Psoas muscle (tissue), 8 donors: ENCODE data around the gene DDAH1. TPM values are rescaled to one million over a fixed set of nuclear protein-coding genes. Genes with fewer than 3 reads are reported as not detected.
A peak's percentile ranks its signal among the peaks of the same experiment; 100 is the strongest.

Source experiments
- ATAC-seq, 4 donors: fragments of 200-7000 bp; cut with Tn5 transposase; one replicate each; pipeline ENCODE4 v1.9.1; 2020; ENCODE audit warnings: moderate library complexity in 3 of 4, mild to moderate bottlenecking in 2 of 4
- DNase-seq, 2 donors: peaks; one replicate each; pipeline ENCODE4 v3.0.0-alpha.2; 2020
- H3K27ac ChIP-seq: fragments of 200-600 bp; one replicate; pipeline ENCODE4 v1.8.0; 2022
- H3K27me3 ChIP-seq, 3 donors: fragments of 200-600 bp in 1 of 3; one replicate each; pipeline versions ENCODE4 v1.6.1 to v1.8.0; 2013 to 2022; ENCODE audit warnings: low read length in 2 of 3, mild to moderate bottlenecking in 2 of 3, moderate library complexity in 1 of 3; ENCODE audit not compliant: insufficient read depth in 3 of 3
- H3K36me3 ChIP-seq, 2 donors: fragments of 200-600 bp in 1 of 2; one replicate each; pipeline versions ENCODE4 v1.6.1 to v1.8.0; 2013 to 2022; ENCODE audit warnings: low read depth in 1 of 2, mild to moderate bottlenecking in 1 of 2, moderate library complexity in 1 of 2; ENCODE audit not compliant: insufficient read depth in 1 of 2
- H3K4me1 ChIP-seq: fragments of 200-600 bp; one replicate; pipeline ENCODE4 v1.8.0; 2022
- H3K4me3 ChIP-seq: fragments of 200-600 bp; one replicate; pipeline ENCODE4 v1.8.0; 2022; ENCODE audit warnings: mild to moderate bottlenecking
- H3K9me3 ChIP-seq: fragments of 200-600 bp; one replicate; pipeline ENCODE4 v1.8.0; 2022
- WGBS, 3 donors: extraction: QIAGEN DNeasy Blood & Tissue Kit; methylation state at CpG; one replicate each; pipeline versions ENCODE4 v1.1.6 to v1.1.7; 2013; 5-methylcytosine and 5-hydroxymethylcytosine counted together
- intact Hi-C, 2 donors: fragments of 100-400 bp; cut with DNase I; formaldehyde crosslinking; loops; one replicate each; pipeline versions ENCODE4 v1.11.0 to v1.14.2; 2022
- polyA plus RNA-seq, 3 donors: library from polyadenylated mRNA; stranded (reverse); fragments of 200-250 nt; gene quantifications; one replicate each; pipeline ENCODE4 v1.2.3, GENCODE V29; 2013
- total RNA-seq, 4 donors: library from RNA; stranded (reverse); fragmentation: NEBNext Ultra II Directional in 2 of 4; extraction: Animal tissue kit (Norgen Biotek cat#: 25700) in 2 of 4; gene quantifications; one replicate each; pipeline versions ENCODE4 v1.2.1 to v1.2.4, GENCODE V29; 2021 to 2023
- TF ChIP-seq, protein P1 (sequence below): fragments of 200-600 bp; IDR thresholded peaks from one replicate; pipeline ENCODE4 v1.8.0; 2022; ENCODE audit warnings: antibody characterized with exemption
- donor health status: healthy with polysubstance abuse.
- donor health status: DM: no; HTN: no; CAD: no; lungs with moderate emphysema.
- donor health status: Bipolar disorder and iron deficiency.
- donor health status: healthy.
- donor health status: DM: yes; HTN: yes; CAD: no.
- donor health status: DM: no; HTN: no; CAD: no.
- donor health status: DM: no; HTN: no; CAD: no.
- donor health status: DM: yes; HTN: yes; CAD: no.

DDAH1 gene
- total and polyA plus RNA-seq, 7 donors: 2.1 to 53.6 (median 8.2) TPM

DNA sequence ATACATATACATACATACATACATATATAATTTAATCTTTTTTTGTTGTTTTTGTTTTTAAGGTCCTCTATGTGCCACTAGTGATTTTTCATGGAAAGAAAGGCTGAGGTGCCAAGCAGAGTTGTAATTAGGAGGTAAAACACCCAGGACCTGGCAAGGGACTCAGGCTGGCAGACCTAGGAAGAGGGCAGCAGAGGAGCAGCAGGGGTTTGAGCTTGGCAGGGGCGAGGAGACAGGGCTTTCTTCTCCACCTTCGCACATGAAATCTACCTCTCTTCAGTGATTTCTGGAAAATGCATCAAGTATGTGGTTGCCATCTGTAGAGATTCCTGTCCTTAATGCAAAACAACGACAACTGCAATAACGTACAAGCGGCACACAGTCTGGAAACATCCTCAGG, 31.9 kb downstream of the DDAH1 start:
- intact Hi-C loops: no loop called here
- Histone ChIP-seq H3K27ac (no peak overlapping the region), H3K27me3 (no peaks in the 10 kb centered on the region), H3K9me3 (no peaks in the 10 kb centered on the region), H3K36me3 (no peaks in the 10 kb centered on the region), H3K4me3 (no peak overlapping the region), H3K4me1 (peaks cover 6% of the 10 kb centered on the region)
- no peak for ATAC-seq
- DNase-seq: no peak
- TF ChIP-seq, protein P1, sequence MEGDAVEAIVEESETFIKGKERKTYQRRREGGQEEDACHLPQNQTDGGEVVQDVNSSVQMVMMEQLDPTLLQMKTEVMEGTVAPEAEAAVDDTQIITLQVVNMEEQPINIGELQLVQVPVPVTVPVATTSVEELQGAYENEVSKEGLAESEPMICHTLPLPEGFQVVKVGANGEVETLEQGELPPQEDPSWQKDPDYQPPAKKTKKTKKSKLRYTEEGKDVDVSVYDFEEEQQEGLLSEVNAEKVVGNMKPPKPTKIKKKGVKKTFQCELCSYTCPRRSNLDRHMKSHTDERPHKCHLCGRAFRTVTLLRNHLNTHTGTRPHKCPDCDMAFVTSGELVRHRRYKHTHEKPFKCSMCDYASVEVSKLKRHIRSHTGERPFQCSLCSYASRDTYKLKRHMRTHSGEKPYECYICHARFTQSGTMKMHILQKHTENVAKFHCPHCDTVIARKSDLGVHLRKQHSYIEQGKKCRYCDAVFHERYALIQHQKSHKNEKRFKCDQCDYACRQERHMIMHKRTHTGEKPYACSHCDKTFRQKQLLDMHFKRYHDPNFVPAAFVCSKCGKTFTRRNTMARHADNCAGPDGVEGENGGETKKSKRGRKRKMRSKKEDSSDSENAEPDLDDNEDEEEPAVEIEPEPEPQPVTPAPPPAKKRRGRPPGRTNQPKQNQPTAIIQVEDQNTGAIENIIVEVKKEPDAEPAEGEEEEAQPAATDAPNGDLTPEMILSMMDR: no peak
- WGBS, 3 donors: 81 to 93% (median 86%) methylated on average over 5 of the region's 5 CpGs

DNA sequence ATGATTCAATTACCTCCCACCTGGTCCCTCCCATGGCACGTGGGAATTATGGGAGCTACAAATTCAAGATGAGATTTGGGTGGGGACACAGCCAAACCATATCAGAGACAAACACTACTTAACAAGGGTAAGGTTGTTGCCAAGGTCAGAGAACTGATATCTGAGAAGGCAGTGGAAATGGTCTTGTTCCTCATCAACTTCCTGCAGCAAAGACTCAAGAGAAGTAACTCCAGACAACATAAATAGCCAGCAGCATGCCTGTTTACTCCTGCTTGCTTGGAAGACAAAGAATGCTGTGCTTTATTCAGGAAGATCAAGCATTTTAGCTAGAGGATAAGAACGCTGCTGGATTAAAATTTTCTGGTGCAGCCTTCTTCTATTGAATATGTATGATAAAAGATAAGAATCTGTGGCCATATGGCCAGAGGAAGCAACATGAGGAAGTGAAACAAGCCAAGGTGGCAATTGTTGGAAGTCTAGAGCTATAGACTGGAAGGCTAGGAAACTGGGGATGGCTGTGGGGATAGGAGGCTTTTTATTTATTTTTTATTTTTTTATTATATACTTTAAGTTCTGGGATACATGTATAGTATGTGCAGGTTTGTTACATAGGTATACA, 36.4 kb downstream of the DDAH1 start:
- DNase-seq (no peak), ATAC-seq (peak in 2 of 4 donors; percentile 19 to 38)
- TF ChIP-seq, protein P1: no peak
- Histone ChIP-seq H3K27ac (peak overlapping the region; percentile 85), H3K4me1 (peaks cover 23% of the 10 kb centered on the region), H3K36me3 (no peaks in the 10 kb centered on the region), H3K27me3 (no peaks in the 10 kb centered on the region), H3K4me3 (no peak overlapping the region), H3K9me3 (no peaks in the 10 kb centered on the region)
- intact Hi-C loops: no loop called here
- 64 to 75% (median 74%) methylated on average over 2 of the region's 2 CpGs for WGBS, 3 donors

DNA sequence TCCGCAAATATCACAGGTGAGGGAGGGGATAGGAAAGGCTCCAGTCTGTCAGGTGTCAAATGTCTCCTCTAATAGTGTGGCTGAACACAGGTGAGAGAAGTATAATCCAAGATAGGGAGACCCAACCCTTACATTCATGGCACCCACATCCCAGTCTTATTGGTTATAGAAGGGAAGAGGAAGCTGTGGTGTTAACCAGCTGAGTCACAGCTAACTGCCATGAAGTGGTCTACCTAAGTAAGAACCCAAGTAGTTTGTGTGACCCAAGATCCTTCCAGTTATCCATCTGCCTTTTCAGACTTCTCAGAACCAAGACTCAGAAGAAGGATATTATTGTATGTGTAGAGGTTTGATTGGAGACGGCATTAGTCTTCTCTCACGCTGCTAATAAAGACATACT, 37.1 kb downstream of the DDAH1 start:
- peak in 2 of 4 donors; percentile 12 to 35 for ATAC-seq
- TF ChIP-seq, protein P1: no peak
- Histone ChIP-seq H3K27me3 (no peaks in the 10 kb centered on the region), H3K27ac (peak overlapping the region; percentile 85), H3K4me1 (peaks cover 23% of the 10 kb centered on the region), H3K4me3 (no peak overlapping the region), H3K36me3 (no peaks in the 10 kb centered on the region), H3K9me3 (no peaks in the 10 kb centered on the region)
- no peak for DNase-seq
- intact Hi-C loops: no loop called here
- 76 to 83% (median 79%) methylated on average over 3 of the region's 3 CpGs for WGBS, 3 donors

DNA sequence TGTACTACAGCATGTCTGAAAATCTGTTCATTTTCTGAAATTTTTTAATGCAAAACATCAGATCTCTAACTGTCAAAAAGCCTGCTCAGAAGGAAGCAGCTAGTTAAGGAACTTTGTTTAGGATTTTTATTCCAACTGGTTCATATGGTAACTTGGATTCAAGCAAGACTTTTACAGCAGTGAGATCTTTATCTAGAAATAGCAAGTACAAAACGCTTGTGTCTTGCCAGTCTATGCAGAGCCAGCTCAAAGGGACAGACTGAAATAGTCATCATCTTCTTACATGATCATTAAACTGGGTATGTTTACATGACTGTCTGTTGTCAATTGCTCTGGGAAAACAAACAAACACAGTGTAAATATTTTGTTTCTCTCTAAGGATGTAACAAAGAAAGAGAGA, 37.6 kb downstream of the DDAH1 start:
- ATAC-seq (peak; percentile 72 to 98 (median 93)), DNase-seq (no peak)
- no peaks in the 10 kb centered on the region for H3K36me3 ChIP-seq
- H3K9me3 ChIP-seq: no peaks in the 10 kb centered on the region
- WGBS, 3 donors: 2 to 11% (median 4%) methylated on average over 1 of the region's 1 CpG
- TF ChIP-seq, protein P1: no peak
- peaks cover 23% of the 10 kb centered on the region for H3K4me1 ChIP-seq
- intact Hi-C loops: no loop called here
- H3K4me3 ChIP-seq: peak overlapping the region; percentile 12
- no peaks in the 10 kb centered on the region for H3K27me3 ChIP-seq
- H3K27ac ChIP-seq: peak overlapping the region; percentile 85

DNA sequence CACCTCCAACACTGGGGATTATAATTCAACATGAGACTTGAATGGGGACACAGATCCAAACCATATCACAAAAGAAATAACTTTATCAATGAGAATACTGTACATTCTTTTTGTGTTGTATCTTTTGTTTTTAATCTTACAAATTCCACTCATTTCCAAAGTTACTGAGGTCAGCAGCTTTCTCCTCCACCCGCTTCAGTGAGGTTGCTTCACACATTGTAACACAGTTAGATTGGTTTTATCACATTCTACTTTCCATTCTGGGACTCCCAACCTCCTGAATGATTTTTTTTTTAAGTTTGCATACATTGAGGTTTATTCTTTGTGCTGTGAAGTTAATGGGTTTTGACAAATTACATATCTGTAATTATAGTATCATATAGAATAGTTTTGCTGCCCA, 43.8 kb downstream of the DDAH1 start:
- intact Hi-C loops: no loop called here
- Histone ChIP-seq H3K27ac (no peak overlapping the region), H3K27me3 (no peaks in the 10 kb centered on the region), H3K36me3 (no peaks in the 10 kb centered on the region), H3K4me1 (peaks cover 10% of the 10 kb centered on the region), H3K9me3 (peaks cover 11% of the 10 kb centered on the region), H3K4me3 (no peak overlapping the region)
- TF ChIP-seq, protein P1: no peak
- WGBS, 3 donors: 92 to 100% (median 100%) methylated on average over 1 of the region's 1 CpG
- DNase-seq: no peak
- ATAC-seq: no peak
